Measurements from ENCODE around the gene ZNF609.

ZNF609 gene

GRCh38 chr15:64610257-64610919, 150.0 kb downstream of the ZNF609 start:
- TF ChIP-seq CTCF (IDR thresholded peaks at IDR 0.05; ENCODE audit: low read depth, low read length) = no peak
- DNase-seq (ENCODE audit: extremely low read depth, low read depth) = no peak

- no peak for TF ChIP-seq CTCF (IDR thresholded peaks at IDR 0.05; ENCODE audit: low read depth, low read length)
- no peak for DNase-seq (ENCODE audit: extremely low read depth, low read depth)
Observed at GRCh38 chr15:64611085-64611725, 150.8 kb downstream of the ZNF609 start.

GRCh38 chr15:64614519-64614918, 154.1 kb downstream of the ZNF609 start:
- no peak for TF ChIP-seq CTCF (IDR thresholded peaks at IDR 0.05; ENCODE audit: low read depth, low read length)
- DNase-seq (ENCODE audit: extremely low read depth, low read depth) = no peak

GRCh38 chr15:64617727-64618126, 157.3 kb downstream of the ZNF609 start:
- TF ChIP-seq CTCF (IDR thresholded peaks at IDR 0.05; ENCODE audit: low read depth, low read length) = no peak

GRCh38 chr15:64618138-64618537, 157.8 kb downstream of the ZNF609 start:
- no peak for TF ChIP-seq CTCF (IDR thresholded peaks at IDR 0.05; ENCODE audit: low read depth, low read length)
- DNase-seq (ENCODE audit: extremely low read depth, low read depth) = no peak

More at GRCh38 chr15:64617727-64618126, 157.3 kb downstream of the ZNF609 start:
- DNase-seq (ENCODE audit: extremely low read depth, low read depth) = no peak

GRCh38 chr15:64618540-64618939, 158.2 kb downstream of the ZNF609 start:
- no peak for TF ChIP-seq CTCF (IDR thresholded peaks at IDR 0.05; ENCODE audit: low read depth, low read length)
- DNase-seq (ENCODE audit: extremely low read depth, low read depth) = no peak
